Activated naive CD4-positive, alpha-beta T cell treated with anti-CD3 and anti-CD28 coated beads for 36 hours (primary cell): ENCODE data around the gene HASPIN. TPM values are rescaled to one million over a fixed set of nuclear protein-coding genes. Genes with fewer than 3 reads are reported as not detected.
A peak's percentile ranks its signal among the peaks of the same experiment; 100 is the strongest.
"Not testable (repeated sequence)": the region's sequence is repeated elsewhere in the genome, so short reads cannot be mapped to it uniquely, and the experiment has no call there.

Source experiments
- CTCF ChIA-PET: fragments of 350-600 bp; sonication (Branson Sonifier 250); formaldehyde crosslinking; loops from one replicate; lab custom pipeline; 2021; ENCODE audit warnings: antibody characterized with exemption; lab: Charles Lee
- DNase-seq: peaks from one replicate; pipeline ENCODE4 v3.0.0-alpha.2; 2020
- H3K27ac Mint-ChIP-seq: one replicate; pipeline ENCODE4 v1.8.0; 2021; ENCODE audit warnings: mild to moderate bottlenecking, mixed read lengths
- H3K27me3 Mint-ChIP-seq: one replicate; pipeline ENCODE4 v1.8.0; 2021; ENCODE audit warnings: low read depth, mixed read lengths
- H3K36me3 Mint-ChIP-seq: one replicate; pipeline ENCODE4 v1.8.0; 2021; ENCODE audit warnings: low read depth, mixed read lengths
- H3K4me1 Mint-ChIP-seq: one replicate; pipeline ENCODE4 v1.8.0; 2021; ENCODE audit warnings: low read depth, mixed read lengths
- H3K4me3 Mint-ChIP-seq: one replicate; pipeline ENCODE4 v1.8.0; 2021; ENCODE audit warnings: mild to moderate bottlenecking, moderate library complexity, mixed read lengths
- H3K9me3 Mint-ChIP-seq: one replicate; pipeline ENCODE4 v1.8.0; 2021; ENCODE audit warnings: mixed read lengths
- intact Hi-C: fragments of 100-400 bp; cut with micrococcal nuclease; formaldehyde crosslinking; loops from one replicate; pipeline ENCODE4 v1.15.1; 2023
- total RNA-seq, 2 experiments: library from RNA; stranded (reverse); gene quantifications; one replicate each; pipeline ENCODE4 v1.2.3, GENCODE V29; 2021

Gene HASPIN
- total RNA-seq, 2 experiments from 2014 or later = 20.5 to 21.8 TPM

DNA sequence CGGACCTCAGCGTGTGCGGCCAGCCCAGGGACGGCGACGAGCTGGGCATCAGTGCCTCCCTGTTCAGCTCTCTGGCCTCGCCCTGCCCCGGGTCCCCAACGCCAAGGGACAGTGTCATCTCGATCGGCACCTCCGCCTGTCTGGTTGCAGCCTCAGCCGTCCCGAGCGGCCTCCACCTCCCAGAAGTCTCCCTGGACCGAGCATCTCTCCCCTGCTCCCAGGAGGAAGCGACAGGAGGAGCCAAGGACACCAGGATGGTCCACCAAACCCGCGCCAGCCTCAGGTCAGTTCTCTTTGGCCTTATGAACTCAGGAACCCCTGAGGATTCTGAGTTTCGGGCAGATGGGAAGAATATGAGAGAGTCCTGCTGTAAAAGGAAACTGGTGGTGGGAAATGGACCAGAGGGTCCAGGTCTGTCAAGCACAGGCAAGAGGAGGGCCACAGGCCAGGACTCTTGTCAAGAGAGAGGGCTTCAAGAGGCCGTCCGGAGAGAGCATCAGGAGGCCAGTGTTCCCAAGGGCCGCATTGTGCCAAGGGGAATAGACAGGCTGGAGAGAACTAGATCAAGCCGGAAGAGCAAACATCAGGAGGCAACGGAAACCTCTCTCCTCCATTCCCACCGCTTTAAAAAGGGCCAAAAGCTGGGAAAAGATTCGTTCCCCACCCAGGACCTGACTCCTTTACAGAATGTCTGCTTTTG is 825 bp downstream of the HASPIN start:
- DNase-seq = no peak
- H3K4me3 Mint-ChIP-seq = peak overlapping the region; percentile 93
- H3K9me3 Mint-ChIP-seq = no peaks in the 10 kb centered on the region
- H3K36me3 Mint-ChIP-seq = peaks cover 63% of the 10 kb centered on the region
- peak overlapping the region; percentile 61 for H3K27ac Mint-ChIP-seq
- intact Hi-C loops = loop anchor here (10.0 kb wide), 1 partner anchor 420 kb away; the partner anchor contains the start of genes CYB5D2 and ZZEF1
- H3K4me1 Mint-ChIP-seq = peaks cover 54% of the 10 kb centered on the region
- no peaks in the 10 kb centered on the region for H3K27me3 Mint-ChIP-seq
- CTCF ChIA-PET = interaction anchor here (0.5 to 4.3 kb wide), 4 partner anchors 13 to 419 kb away, joined by 3 to 35 read pairs (median 4); no protein-coding TSS in a partner anchor

DNA sequence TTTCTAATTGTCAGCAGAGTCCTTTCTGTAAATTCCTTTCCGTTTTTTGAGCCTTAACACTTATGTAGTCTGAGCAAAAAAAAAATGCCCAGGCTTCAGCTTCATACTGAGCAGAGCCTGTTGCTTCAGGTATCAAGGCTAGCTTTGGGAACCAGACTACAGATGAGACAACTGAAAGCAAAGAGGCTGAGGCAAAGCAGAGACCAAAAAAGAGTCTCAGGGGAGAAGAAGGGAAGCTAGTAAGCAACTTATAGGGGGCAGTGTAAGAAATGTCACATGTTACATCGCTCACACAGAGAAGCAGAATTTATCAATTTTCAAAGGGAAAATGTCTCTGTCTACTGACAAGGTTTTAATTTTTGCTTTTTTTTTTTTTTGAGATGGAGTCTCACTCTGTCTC is 3.3 kb downstream of the HASPIN start:
- intact Hi-C loops = loop anchor here (10.0 kb wide), 1 partner anchor 418 kb away; the partner anchor contains the start of genes CYB5D2 and ZZEF1
- Mint-ChIP-seq H3K4me1 (peaks cover 31% of the 10 kb centered on the region), H3K4me3 (no peak overlapping the region), H3K27me3 (no peaks in the 10 kb centered on the region), H3K27ac (no peak overlapping the region), H3K36me3 (peaks cover 42% of the 10 kb centered on the region), H3K9me3 (no peaks in the 10 kb centered on the region)
- DNase-seq = no peak
- CTCF ChIA-PET = interaction anchor here (1.8 to 3.5 kb wide), 2 partner anchors 11 to 44 kb away, joined by 5 to 19 read pairs; no protein-coding TSS in a partner anchor

DNA sequence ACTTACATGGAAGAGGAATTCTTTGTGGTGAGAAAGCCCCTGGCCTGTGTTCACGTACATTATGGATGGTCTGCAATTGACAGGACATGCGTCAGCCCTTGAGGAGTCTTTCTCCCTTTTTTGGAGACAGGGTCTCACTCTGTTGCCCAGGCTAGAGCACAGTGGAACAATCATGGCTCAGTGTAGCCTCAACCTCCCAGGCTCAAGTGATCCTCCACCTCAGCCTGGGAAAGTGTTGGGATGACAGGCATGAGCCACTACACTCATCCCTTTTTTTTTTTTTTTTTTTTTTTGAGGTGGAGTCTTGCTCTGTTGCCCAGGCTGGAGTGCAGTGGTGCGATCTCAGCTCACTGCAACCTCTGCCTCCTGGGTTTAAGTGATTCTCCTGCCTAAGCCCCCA is 4.4 kb downstream of the HASPIN start:
- not testable (repeated sequence) for H3K27me3 Mint-ChIP-seq, H3K4me3 Mint-ChIP-seq, H3K27ac Mint-ChIP-seq, DNase-seq, H3K9me3 Mint-ChIP-seq
- intact Hi-C loops = loop anchor here (10.0 kb wide), 1 partner anchor 417 kb away; the partner anchor contains the start of genes CYB5D2 and ZZEF1
- H3K36me3 Mint-ChIP-seq = peaks cover 36% of the 10 kb centered on the region
- CTCF ChIA-PET = interaction anchor here (1.8 to 3.5 kb wide), 2 partner anchors 10 to 45 kb away, joined by 5 to 19 read pairs; no protein-coding TSS in a partner anchor
- peaks cover 24% of the 10 kb centered on the region for H3K4me1 Mint-ChIP-seq

DNA sequence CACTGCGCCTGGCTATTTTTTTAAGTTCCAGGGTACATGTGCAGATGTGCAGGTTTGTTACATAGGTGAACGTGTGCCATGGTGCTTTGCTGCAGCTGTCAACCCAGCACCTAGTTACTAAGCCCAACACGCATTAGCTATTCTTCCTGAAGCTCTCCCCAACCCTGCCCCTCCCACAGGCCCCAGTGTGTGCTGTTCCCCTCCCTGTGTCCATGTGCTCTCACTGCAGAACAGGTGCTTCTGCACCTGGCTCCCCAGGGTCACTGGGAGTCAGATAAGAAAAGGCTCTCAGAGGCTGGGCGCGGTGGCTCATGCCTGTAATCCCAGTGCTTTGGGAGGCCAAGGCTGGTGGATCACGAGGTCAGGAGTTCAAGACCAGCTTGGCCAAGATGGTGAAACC is 6.2 kb downstream of the HASPIN start:
- CTCF ChIA-PET = interaction anchor here (1.6 kb wide), 1 partner anchor 47 kb away, joined by 4 read pairs; no protein-coding TSS in a partner anchor
- no peak for DNase-seq
- no peak overlapping the region for H3K4me3 Mint-ChIP-seq
- no peaks in the 10 kb centered on the region for H3K27me3 Mint-ChIP-seq
- intact Hi-C loops = loop anchor here (10.0 kb wide), 2 partner anchors 275 to 415 kb away; partner anchors contain the start of genes CYB5D2 and ZZEF1
- peaks cover 29% of the 10 kb centered on the region for H3K36me3 Mint-ChIP-seq
- no peak overlapping the region for H3K27ac Mint-ChIP-seq
- peaks cover 19% of the 10 kb centered on the region for H3K4me1 Mint-ChIP-seq
- no peaks in the 10 kb centered on the region for H3K9me3 Mint-ChIP-seq

DNA sequence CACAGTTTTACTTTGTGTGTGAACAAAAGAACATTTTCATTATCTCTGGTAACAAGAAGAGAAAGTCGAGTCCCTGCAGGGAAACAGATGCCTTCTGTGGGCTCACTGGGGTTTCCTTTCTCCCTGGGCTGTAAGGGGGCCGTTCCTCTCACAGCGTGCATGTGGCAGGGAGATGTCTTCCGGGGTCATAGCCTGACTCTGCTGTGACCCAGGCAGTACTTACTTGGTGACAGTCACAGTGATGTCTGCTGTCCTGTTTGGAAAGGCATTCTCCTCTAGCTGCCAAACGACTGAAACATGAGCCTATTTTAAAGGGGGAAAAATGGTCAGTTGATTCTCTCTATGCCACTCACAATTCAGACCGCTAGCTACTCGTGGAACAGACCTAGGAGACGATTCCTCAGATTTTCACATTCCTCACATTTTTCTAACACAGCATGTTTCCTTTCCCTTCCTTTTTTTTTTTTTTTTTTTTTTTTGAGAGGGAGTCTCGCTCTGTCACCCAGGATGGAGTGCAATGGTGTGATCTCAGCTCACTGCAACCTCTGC is 7.3 kb downstream of the HASPIN start:
- intact Hi-C loops = loop anchor here (10.0 kb wide), 1 partner anchor 274 kb away; no protein-coding TSS in a partner anchor
- CTCF ChIA-PET = interaction anchor here (0.6 to 2.1 kb wide), 2 partner anchors 9 to 288 kb away, joined by 3 to 5 read pairs; no protein-coding TSS in a partner anchor
- Mint-ChIP-seq H3K36me3 (peaks cover 18% of the 10 kb centered on the region), H3K4me1 (peaks cover 8% of the 10 kb centered on the region), H3K27ac (no peak overlapping the region), H3K4me3 (no peak overlapping the region), H3K27me3 (no peaks in the 10 kb centered on the region), H3K9me3 (no peaks in the 10 kb centered on the region)
- no peak for DNase-seq

DNA sequence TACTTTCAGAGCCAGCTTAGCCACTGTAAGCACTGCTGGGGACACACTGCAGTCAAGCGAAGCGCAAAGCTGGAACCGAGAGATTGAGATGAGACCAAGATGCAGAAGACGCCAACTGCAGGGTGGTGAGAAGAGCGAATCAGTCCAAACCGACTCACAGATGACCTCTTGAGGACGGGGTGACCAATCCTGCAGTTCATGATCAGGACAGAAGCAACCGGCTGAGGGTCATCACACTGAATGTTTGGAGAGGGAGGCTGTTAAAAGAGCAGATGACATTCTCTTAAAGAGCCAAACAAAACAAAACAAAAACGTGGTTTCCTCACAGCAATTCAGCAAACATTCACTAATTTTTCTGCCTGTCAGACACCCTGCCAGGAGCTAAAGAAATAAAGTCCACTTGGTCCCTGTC is 8.5 kb downstream of the HASPIN start:
- H3K9me3 Mint-ChIP-seq = no peaks in the 10 kb centered on the region
- no peak for DNase-seq
- no peaks in the 10 kb centered on the region for H3K4me1 Mint-ChIP-seq
- peaks cover 9% of the 10 kb centered on the region for H3K36me3 Mint-ChIP-seq
- CTCF ChIA-PET = interaction anchor here (1.2 to 8.9 kb wide), 3 partner anchors 8 to 93 kb away, joined by 3 to 205 read pairs (median 5); partner anchors contain the start of gene P2RX5
- intact Hi-C loops = loop anchor here (10.0 kb wide), 1 partner anchor 273 kb away; no protein-coding TSS in a partner anchor
- H3K27me3 Mint-ChIP-seq = no peaks in the 10 kb centered on the region
- no peak overlapping the region for H3K27ac Mint-ChIP-seq
- H3K4me3 Mint-ChIP-seq = no peak overlapping the region

DNA sequence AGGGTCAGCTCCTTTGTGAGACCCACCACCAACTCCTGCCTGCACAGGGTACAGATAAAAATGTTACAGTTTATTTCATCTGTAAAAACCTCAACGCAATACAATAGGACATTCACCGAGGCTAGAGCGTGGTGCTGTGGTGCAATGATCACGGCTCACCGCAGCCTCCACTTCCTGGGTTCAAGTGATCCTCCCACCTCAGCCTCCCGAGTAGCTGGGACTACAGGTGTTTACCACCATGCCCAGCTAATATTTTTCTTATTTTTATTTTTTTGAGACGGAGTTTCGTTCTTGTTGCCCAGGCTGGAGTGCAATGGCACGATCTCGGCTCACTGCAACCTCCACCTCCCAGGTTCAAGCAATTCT is 11.2 kb downstream of the HASPIN start:
- intact Hi-C loops = loop anchor here (5.0 to 10.0 kb wide), 3 partner anchors 72 to 270 kb away; no protein-coding TSS in a partner anchor
- H3K27ac Mint-ChIP-seq, H3K36me3 Mint-ChIP-seq, H3K9me3 Mint-ChIP-seq, DNase-seq, H3K27me3 Mint-ChIP-seq, H3K4me3 Mint-ChIP-seq: not testable (repeated sequence)
- CTCF ChIA-PET = interaction anchor here (1.9 to 8.9 kb wide), 4 partner anchors 11 to 110 kb away, joined by 7 to 205 read pairs (median 59); partner anchors contain the start of genes HASPIN and NCBP3
- peaks cover 19% of the 10 kb centered on the region for H3K4me1 Mint-ChIP-seq

DNA sequence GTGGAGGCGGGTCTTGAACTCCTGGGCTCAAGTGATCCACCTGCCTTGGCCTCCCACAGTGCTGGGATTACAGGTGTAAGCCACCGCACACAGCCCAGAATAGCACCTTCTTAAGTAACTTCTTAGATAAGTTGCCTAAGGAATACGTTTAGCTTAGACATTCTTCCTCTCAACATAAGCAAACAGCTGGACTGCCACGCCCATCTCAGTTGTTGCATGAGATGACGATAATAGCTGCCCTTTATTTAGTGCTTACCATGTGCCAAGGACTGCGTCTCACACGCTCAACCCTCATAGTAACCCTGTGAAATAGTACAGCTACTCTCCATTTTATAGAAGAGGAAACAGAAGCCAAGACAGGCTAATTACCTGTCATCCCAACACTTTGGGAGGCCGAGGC is 11.8 kb downstream of the HASPIN start:
- intact Hi-C loops = loop anchor here (5.0 to 10.0 kb wide), 3 partner anchors 72 to 269 kb away; no protein-coding TSS in a partner anchor
- Mint-ChIP-seq H3K27ac (no peak overlapping the region), H3K27me3 (no peaks in the 10 kb centered on the region), H3K9me3 (no peaks in the 10 kb centered on the region), H3K4me1 (peaks cover 25% of the 10 kb centered on the region), H3K36me3 (no peaks in the 10 kb centered on the region), H3K4me3 (no peak overlapping the region)
- DNase-seq = no peak
- CTCF ChIA-PET = interaction anchor here (0.6 to 8.9 kb wide), 8 partner anchors 12 to 681 kb away, joined by 3 to 205 read pairs (median 5); partner anchors contain the start of genes HASPIN and NCBP3

DNA sequence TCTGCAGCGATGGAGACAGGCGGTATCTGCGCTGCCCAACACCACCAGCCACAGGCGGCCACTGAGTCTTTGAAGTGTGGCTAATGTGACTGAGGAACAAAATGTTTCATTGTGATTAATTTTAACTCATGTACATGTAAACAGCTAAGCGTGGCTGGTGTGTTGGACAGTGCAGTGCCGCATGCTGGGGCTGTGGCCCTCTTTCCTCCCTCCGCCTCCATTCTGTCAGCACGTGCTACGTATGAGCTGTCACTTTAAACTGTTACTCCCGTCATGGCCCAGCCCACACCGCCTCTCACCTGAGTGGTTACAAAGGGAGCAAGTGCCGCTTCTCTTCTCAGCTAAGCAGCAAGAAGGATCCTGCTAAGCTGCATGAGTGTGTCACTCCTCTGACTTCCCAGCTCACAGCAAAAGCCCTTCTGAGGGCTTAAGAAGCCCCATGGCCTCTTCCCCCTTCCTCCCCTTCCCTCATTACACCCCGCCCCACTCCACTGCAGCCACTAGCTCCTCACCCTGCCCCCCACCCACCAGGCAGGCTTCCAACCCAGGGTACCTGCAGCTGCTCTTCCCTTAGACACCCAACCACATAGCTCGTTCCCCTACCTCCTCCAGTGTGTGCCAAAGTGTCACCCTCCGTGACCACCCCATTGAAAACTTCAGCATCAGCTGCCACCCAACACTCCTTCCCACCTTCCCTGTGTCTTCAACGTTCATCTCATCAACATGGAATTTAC is 15.0 kb downstream of the HASPIN start:
- peak overlapping the region; percentile 4 for H3K27ac Mint-ChIP-seq
- DNase-seq = peak; percentile 87
- intact Hi-C loops = loop anchor here (1.0 to 10.0 kb wide), 6 partner anchors 16 to 266 kb away; partner anchors contain the start of genes NCBP3 and P2RX5
- H3K27me3 Mint-ChIP-seq = no peaks in the 10 kb centered on the region
- H3K4me1 Mint-ChIP-seq = peaks cover 32% of the 10 kb centered on the region
- H3K36me3 Mint-ChIP-seq = no peaks in the 10 kb centered on the region
- no peaks in the 10 kb centered on the region for H3K9me3 Mint-ChIP-seq
- H3K4me3 Mint-ChIP-seq = peak overlapping the region; percentile 25
- CTCF ChIA-PET = interaction anchor here (0.6 to 8.9 kb wide), 33 partner anchors 8 to 334 kb away, joined by 3 to 205 read pairs (median 8); partner anchors contain the start of genes HASPIN, NCBP3 and P2RX5

DNA sequence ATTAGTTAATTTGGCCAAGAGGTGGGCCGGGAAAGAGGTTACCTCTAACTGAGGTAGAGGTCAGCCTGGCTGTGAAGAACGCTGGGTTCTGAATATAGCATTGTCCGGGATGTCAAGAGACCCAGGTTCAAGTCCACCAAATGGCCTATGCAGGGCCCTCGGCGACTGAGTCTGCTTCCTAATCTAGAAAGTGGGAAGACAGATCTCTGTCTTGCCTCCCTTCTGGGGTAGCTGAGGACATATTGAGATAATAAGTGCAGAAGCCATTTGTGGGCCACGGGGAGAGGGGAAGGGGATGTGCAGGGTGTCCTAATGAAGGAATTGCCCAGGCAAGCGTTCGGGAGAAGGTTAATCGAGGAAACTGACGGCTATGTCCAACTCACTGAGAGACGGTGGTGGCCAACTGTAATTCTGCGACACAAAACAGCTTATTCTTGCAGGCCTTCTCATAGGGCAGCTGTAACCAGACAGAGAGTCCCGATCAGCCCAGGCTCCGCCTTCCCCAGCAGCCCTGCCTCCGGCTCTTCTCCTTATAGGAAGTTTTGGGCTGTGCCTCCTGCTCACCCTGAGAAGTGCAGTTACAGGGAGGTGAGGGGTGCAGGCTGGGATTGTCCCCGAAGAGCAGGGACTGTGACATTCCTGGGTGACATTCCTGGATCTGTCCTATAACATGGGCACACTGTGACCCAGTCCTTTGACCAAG is 15.9 kb downstream of the HASPIN start:
- no peak for DNase-seq
- CTCF ChIA-PET = interaction anchor here (1.4 to 8.9 kb wide), 10 partner anchors 8 to 106 kb away, joined by 5 to 205 read pairs (median 20); partner anchors contain the start of genes HASPIN and NCBP3
- Mint-ChIP-seq H3K36me3 (no peaks in the 10 kb centered on the region), H3K27ac (no peak overlapping the region), H3K4me1 (peaks cover 32% of the 10 kb centered on the region), H3K27me3 (no peaks in the 10 kb centered on the region), H3K9me3 (no peaks in the 10 kb centered on the region), H3K4me3 (no peak overlapping the region)
- intact Hi-C loops = loop anchor here (2.0 to 10.0 kb wide), 4 partner anchors 15 to 265 kb away; no protein-coding TSS in a partner anchor

DNA sequence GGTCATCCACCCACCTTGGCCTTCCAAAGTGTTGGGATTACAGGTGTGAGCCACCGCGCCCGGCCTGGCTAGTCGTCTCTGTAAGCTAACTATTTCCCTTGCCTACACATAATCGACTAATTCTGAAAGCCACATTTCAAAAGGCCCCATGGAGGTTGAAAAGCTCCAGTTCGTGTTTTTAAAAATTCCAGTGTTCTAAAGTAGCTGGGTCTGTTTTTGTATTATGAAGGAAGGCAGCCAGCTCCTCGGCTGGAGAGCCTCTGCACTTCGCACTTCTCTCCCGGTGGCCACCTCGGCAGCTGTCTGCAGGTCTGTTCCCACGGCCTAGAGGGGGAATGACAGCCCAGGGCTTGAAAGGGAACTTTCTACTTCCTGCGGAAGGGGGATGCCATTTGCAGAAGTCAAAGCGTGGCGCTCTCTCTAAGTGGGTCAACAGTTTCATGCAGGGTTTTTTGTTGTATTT is 16.9 kb downstream of the HASPIN start:
- DNase-seq = peak; percentile 61
- intact Hi-C loops = no loop called here
- H3K27ac Mint-ChIP-seq = peak overlapping the region; percentile 78
- no peaks in the 10 kb centered on the region for H3K27me3 Mint-ChIP-seq
- H3K4me1 Mint-ChIP-seq = peaks cover 32% of the 10 kb centered on the region
- H3K9me3 Mint-ChIP-seq = no peaks in the 10 kb centered on the region
- H3K4me3 Mint-ChIP-seq = peak overlapping the region; percentile 52
- no peaks in the 10 kb centered on the region for H3K36me3 Mint-ChIP-seq
- CTCF ChIA-PET = interaction anchor here (0.6 to 8.9 kb wide), 7 partner anchors 9 to 149 kb away, joined by 3 to 205 read pairs (median 5); partner anchors contain the start of gene NCBP3
